GM18520 (cell line): Measurements from ENCODE around the gene RPAP2.

Experiments used
- ATAC-seq: cut with Tn5 transposase; IDR thresholded peaks from one replicate; pipeline ENCODE4 v1.9.1; 2021; ENCODE audit not compliant: unreplicated experiment

The RPAP2 gene

DNA sequence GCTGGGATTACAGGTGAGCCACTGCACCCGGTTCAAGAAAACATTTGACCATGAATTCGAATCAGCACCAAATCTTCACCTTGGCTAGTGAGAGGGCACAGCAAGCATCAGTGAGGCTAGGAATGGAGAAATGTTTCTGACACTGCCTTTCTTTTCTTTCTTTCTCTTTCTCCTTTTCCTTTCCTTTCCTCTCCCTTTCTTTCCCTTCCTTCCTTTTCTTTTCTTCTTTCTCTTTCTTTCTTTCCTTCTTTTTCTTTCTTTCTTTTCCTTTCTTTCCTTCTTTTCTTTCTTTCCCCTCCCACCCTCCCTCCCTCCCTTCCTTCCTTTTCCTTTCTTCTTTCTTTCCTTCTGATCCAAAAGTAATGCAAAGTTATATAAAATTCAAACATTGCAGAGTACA lies 147.0 kb downstream of the RPAP2 start:
- ATAC-seq, result no peak

GRCh38 chr1:92446546-92446945 lies 147.7 kb downstream of the RPAP2 start:
- ATAC-seq, result no peak

- ATAC-seq, result no peak
These were observed 148.3 kb downstream of the RPAP2 start for GRCh38 chr1:92447033-92447681.

DNA sequence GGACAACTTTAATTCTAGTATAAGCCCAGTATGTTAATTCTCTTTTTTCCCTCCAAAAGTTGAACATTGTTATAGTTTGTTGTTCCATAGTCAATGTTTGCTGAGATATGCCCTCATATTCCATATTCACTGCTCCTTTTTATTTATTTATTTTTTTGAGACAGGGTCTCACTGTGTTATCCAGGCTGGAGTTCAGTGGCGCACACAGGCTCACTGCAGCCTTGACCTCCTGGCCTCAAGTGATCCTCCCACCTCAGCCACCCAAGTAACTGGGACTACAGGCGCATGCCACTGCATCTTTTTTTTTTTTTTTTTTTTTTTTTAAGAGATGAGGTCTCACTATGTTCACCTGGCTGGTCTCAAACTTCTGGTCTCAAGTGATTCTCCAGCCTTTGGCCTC lies 149.1 kb downstream of the RPAP2 start:
- no peak for ATAC-seq
